GM19395 (cell line): Measurements from ENCODE around the gene LRRC4C.
A peak's percentile ranks its signal among the peaks of the same experiment; 100 is the strongest.
"Not testable (repeated sequence)": the region's sequence is repeated elsewhere in the genome, so short reads cannot be mapped to it uniquely, and the experiment has no call there.

Source experiments
- ATAC-seq: cut with Tn5 transposase; IDR thresholded peaks from one replicate; pipeline ENCODE4 v1.9.1; 2021; ENCODE audit warnings: mild to moderate bottlenecking, moderate library complexity; ENCODE audit not compliant: unreplicated experiment

LRRC4C gene

GRCh38 chr11:40188848-40189247, 1270.6 kb downstream of the LRRC4C start:
- ATAC-seq: no peak

- ATAC-seq: no peak
Observed at GRCh38 chr11:40187295-40187694, 1272.2 kb downstream of the LRRC4C start.

GRCh38 chr11:40186437-40187263, 1272.8 kb downstream of the LRRC4C start:
- ATAC-seq: no peak

- no peak for ATAC-seq
Observed at GRCh38 chr11:40185793-40186192, 1273.7 kb downstream of the LRRC4C start.

- peak; percentile 88 for ATAC-seq
Observed at GRCh38 chr11:40183073-40184064, 1276.1 kb downstream of the LRRC4C start.

GRCh38 chr11:40179541-40179940, 1279.9 kb downstream of the LRRC4C start:
- ATAC-seq: no peak

GRCh38 chr11:40178470-40178869, 1281.0 kb downstream of the LRRC4C start:
- ATAC-seq: no peak

GRCh38 chr11:40175980-40176379, 1283.5 kb downstream of the LRRC4C start:
- ATAC-seq: no peak

GRCh38 chr11:40170078-40170477, 1289.4 kb downstream of the LRRC4C start:
- no peak for ATAC-seq

- ATAC-seq: peak; percentile 79
Observed at GRCh38 chr11:40168414-40168813, 1291.0 kb downstream of the LRRC4C start.

- not testable (repeated sequence) for ATAC-seq
Observed at GRCh38 chr11:40167805-40168204, 1291.6 kb downstream of the LRRC4C start.

- no peak for ATAC-seq
Observed at GRCh38 chr11:40166892-40167291, 1292.6 kb downstream of the LRRC4C start.

- ATAC-seq: no peak
Observed at GRCh38 chr11:40162901-40163883, 1296.3 kb downstream of the LRRC4C start.

GRCh38 chr11:40161854-40162410, 1297.5 kb downstream of the LRRC4C start:
- no peak for ATAC-seq

GRCh38 chr11:40160418-40160817, 1299.0 kb downstream of the LRRC4C start:
- no peak for ATAC-seq

- no peak for ATAC-seq
Observed at GRCh38 chr11:40149721-40150120, 1309.7 kb downstream of the LRRC4C start.

- no peak for ATAC-seq
Observed at GRCh38 chr11:40140560-40140959, 1318.9 kb downstream of the LRRC4C start.

GRCh38 chr11:40139536-40139935, 1319.9 kb downstream of the LRRC4C start:
- no peak for ATAC-seq

GRCh38 chr11:40139066-40139465, 1320.4 kb downstream of the LRRC4C start:
- no peak for ATAC-seq
